Measurements from ENCODE around the gene TMEM109. TPM values are rescaled to one million over a fixed set of nuclear protein-coding genes. Genes with fewer than 3 reads are reported as not detected.
"Not testable (repeated sequence)": the region's sequence is repeated elsewhere in the genome, so short reads cannot be mapped to it uniquely, and the experiment has no call there.

The TMEM109 gene
- total and polyA plus RNA-seq, 9 of the 15 experiments (the other 6 are each of a cell fraction or from before 2014, with no cell fraction given) = 9.2 to 71.3 (median 30.5) TPM

GRCh38 chr11:60908803-60909202, 5.2 kb upstream of the TMEM109 start (continued):
- TF ChIP-seq ZHX1 (conservative IDR thresholded peaks at IDR 0.05; ENCODE audit: low read length) (no peak), ZNF165 (CRISPR knock-in tag; IDR thresholded peaks at IDR 0.05; ENCODE audit: borderline replicate concordance) (no peak), ELK3 (CRISPR knock-in tag; IDR thresholded peaks at IDR 0.05) (no peak)

- in situ Hi-C loops (cut with MboI); BruUV-seq (replicated peaks); H2AFZ ChIP-seq (ENCODE audit: low read depth, low read length); H3K9me3 ChIP-seq (replicated peaks; ENCODE audit: control insufficient read depth, insufficient read depth, low read depth, low read length); intact Hi-C loops (cut with micrococcal nuclease); H3K9me1 ChIP-seq (ENCODE audit: control insufficient read depth, insufficient read depth, low read length); H3K36me3 ChIP-seq (ENCODE audit: control insufficient read depth, insufficient read depth, low read length); H3K4me3 ChIP-seq; H3K27ac ChIP-seq (ENCODE audit: extremely low read depth, low read depth, low read length); FAIRE-seq; CTCF ChIA-PET (ENCODE audit: low intra/inter-chr PET ratio); H3K9ac ChIP-seq (ENCODE audit: insufficient read depth in 1 of 2, low read depth in 2 of 2, low read length in 2 of 2); DNase-seq (ENCODE audit: extremely low read depth in 1 of 4, low spot score in 3 of 4); ATAC-seq; H3K4me2 ChIP-seq (ENCODE audit: insufficient read depth, low read length); H3K27me3 ChIP-seq (ENCODE audit: control insufficient read depth in 2 of 2, insufficient read depth in 2 of 2, low read length in 2 of 2): not testable (repeated sequence)
- POLR2A ChIA-PET = interaction anchor here (1.0 kb wide), 1 partner anchor 9 kb away, joined by 3 read pairs; no protein-coding TSS in a partner anchor
- WGBS (ENCODE audit: insufficient coverage, low coverage, missing lambda C conversion rate) = 4% methylated on average over 3 of the region's 3 CpGs
- peaks cover 12 to 23% of the 10 kb centered on the region in 2 experiments for H3K4me1 ChIP-seq (replicated peaks in 1 of 2; ENCODE audit: control insufficient read depth in 2 of 2, insufficient read depth in 2 of 2, low read length in 2 of 2)
- peaks cover 11% of the 10 kb centered on the region; the same call in 1 of the 2 replicates for H4K20me1 ChIP-seq (replicated peaks; ENCODE audit: control insufficient read depth, insufficient read depth, low read length)
- H3K79me2 ChIP-seq (ENCODE audit: control insufficient read depth, insufficient read depth, low read length) = peaks cover 26% of the 10 kb centered on the region
- TF ChIP-seq ZFP36 (IDR thresholded peaks at IDR 0.05; ENCODE audit: low read depth, low read length, partially characterized antibody) (peak; percentile 25), CBX3 (IDR thresholded peaks at IDR 0.05; ENCODE audit: borderline replicate concordance in 1 of 2, low read length in 2 of 2) (peak in 1 of 2 experiments; percentile 58; a peak in 1 of 3 replicates), TRIM24 (IDR thresholded peaks at IDR 0.05) (peak in 1 of 2 experiments; percentile 51; a peak in 1 of 4 replicates), ZNF280A (IDR thresholded peaks at IDR 0.05; ENCODE audit: low read depth, partially characterized antibody) (peak; percentile 47), ZNF431 (CRISPR knock-in tag; IDR thresholded peaks at IDR 0.05) (peak; percentile 99), TRIM28 (IDR thresholded peaks at IDR 0.05) (peak; percentile 25; the same call in 1 of the 2 replicates)
Observed at GRCh38 chr11:60909680-60910280, 4.2 kb upstream of the TMEM109 start.

Measured in K562 (cell line).